GM23338 (cell line): ENCODE measurements around the gene ZNF488. TPM values are rescaled to one million over a fixed set of nuclear protein-coding genes. Genes with fewer than 3 reads are reported as not detected.

Source experiments
- ATAC-seq: fragments of 200-7000 bp; cut with Tn5 transposase; 3 replicates; pipeline ENCODE4 v1.9.1; 2020
- DNase-seq: peaks from one replicate; pipeline ENCODE4 v3.0.0-alpha.2; 2015; ENCODE audit warnings: low spot score
- H2AFZ ChIP-seq: fragments of 200-600 bp; sonication (generic); 2 replicates; pipeline ENCODE4 v1.8.0; 2016; ENCODE audit warnings: antibody characterized with exemption, mild to moderate bottlenecking, moderate library complexity
- H3F3A ChIP-seq: fragments of 200-600 bp; sonication (generic); replicated peaks from 2 replicates; pipeline ENCODE4 v1.8.0; 2017; ENCODE audit warnings: antibody characterized with exemption, mixed run types, low read depth
- H3K27ac ChIP-seq: fragments of 200-600 bp; sonication (generic); 2 replicates; pipeline ENCODE4 v1.6.1; 2016; ENCODE audit warnings: low read depth
- H3K27me3 ChIP-seq: fragments of 200-600 bp; sonication (generic); 2 replicates; pipeline ENCODE4 v1.8.0; 2016; ENCODE audit warnings: mild to moderate bottlenecking, mixed run types, moderate library complexity; ENCODE audit not compliant: insufficient read depth
- H3K36me3 ChIP-seq: fragments of 200-600 bp; sonication (generic); 2 replicates; pipeline ENCODE4 v1.8.0; 2016; ENCODE audit warnings: mild to moderate bottlenecking; ENCODE audit not compliant: insufficient read depth
- H3K4me1 ChIP-seq: fragments of 200-600 bp; sonication (generic); 2 replicates; pipeline ENCODE4 v1.8.0; 2016; ENCODE audit warnings: mild to moderate bottlenecking, moderate library complexity; ENCODE audit not compliant: insufficient read depth
- H3K4me2 ChIP-seq: fragments of 200-600 bp; sonication (generic); 2 replicates; pipeline ENCODE4 v1.7.1; 2017; ENCODE audit warnings: mixed run types
- H3K4me3 ChIP-seq: fragments of 200-600 bp; sonication (generic); 2 replicates; pipeline ENCODE4 v1.6.1; 2016; ENCODE audit warnings: mixed run types
- H3K79me2 ChIP-seq: fragments of 200-600 bp; sonication (generic); replicated peaks from 2 replicates; pipeline ENCODE4 v1.8.0; 2017; ENCODE audit warnings: mild to moderate bottlenecking; ENCODE audit not compliant: insufficient read depth
- H3K9me2 ChIP-seq: fragments of 200-600 bp; sonication (generic); 2 replicates; pipeline ENCODE4 v1.8.0; 2017; ENCODE audit not compliant: insufficient read depth
- H4K20me1 ChIP-seq: fragments of 200-600 bp; sonication (generic); replicated peaks from 2 replicates; pipeline ENCODE4 v1.8.0; 2017; ENCODE audit warnings: mild to moderate bottlenecking; ENCODE audit not compliant: insufficient read depth
- H3K27ac Mint-ChIP-seq: 2 replicates; pipeline ENCODE4 v1.8.0; 2020; ENCODE audit warnings: inconsistent platforms, mild to moderate bottlenecking, moderate library complexity, mixed read lengths
- H3K27me3 Mint-ChIP-seq: 3 replicates; pipeline ENCODE4 v1.8.0; 2022; ENCODE audit warnings: low read depth, mild to moderate bottlenecking, moderate library complexity, mixed read lengths, inconsistent platforms; ENCODE audit not compliant: insufficient read depth, poor library complexity
- H3K36me3 Mint-ChIP-seq: 3 replicates; pipeline ENCODE4 v1.8.0; 2021; ENCODE audit warnings: low read depth, mild to moderate bottlenecking, inconsistent platforms, moderate library complexity, mixed read lengths
- H3K4me1 Mint-ChIP-seq: 3 replicates; pipeline ENCODE4 v1.8.0; 2020; ENCODE audit warnings: mild to moderate bottlenecking, inconsistent platforms, mixed read lengths
- H3K4me3 Mint-ChIP-seq: 3 replicates; pipeline ENCODE4 v1.8.0; 2021; ENCODE audit warnings: moderate library complexity, mild to moderate bottlenecking, inconsistent platforms, mixed read lengths
- H3K9me3 Mint-ChIP-seq: 3 replicates; pipeline ENCODE4 v1.8.0; 2020; ENCODE audit warnings: moderate library complexity, mild to moderate bottlenecking, inconsistent platforms, mixed read lengths
- EZH2 ChIP-seq: fragments of 200-600 bp; sonication (generic); IDR thresholded peaks from one replicate; pipeline ENCODE4 v1.8.0; 2017; ENCODE audit warnings: antibody characterized with exemption, mild to moderate bottlenecking, low read depth; ENCODE audit not compliant: unreplicated experiment
- EZH2phosphoT487 ChIP-seq: fragments of 200-600 bp; sonication (generic); IDR thresholded peaks from one replicate; pipeline ENCODE4 v1.8.1; 2018; ENCODE audit warnings: antibody characterized with exemption; ENCODE audit not compliant: unreplicated experiment
- POLR2AphosphoS5 ChIP-seq: IDR thresholded peaks from 2 replicates; pipeline ENCODE4 v1.6.1; 2016; ENCODE audit warnings: antibody characterized with exemption, low read depth
- STAT1 ChIP-seq: IDR thresholded peaks from one replicate; pipeline ENCODE4 v1.6.1; 2016; ENCODE audit warnings: antibody characterized with exemption; ENCODE audit not compliant: unreplicated experiment
- polyA plus RNA-seq: library from polyadenylated mRNA; unstranded; fragments of >200 nt; fragmentation: Nextera tagmentation; extraction: Ambion mirVana; gene quantifications from 2 replicates; pipeline ENCODE4 v1.2.1, GENCODE V29; 2016
- total RNA-seq: library from RNA; depleted of rRNA; stranded (reverse); fragments of >200 nt; shearing (Covaris generic); gene quantifications from 2 replicates; pipeline ENCODE4 v1.2.3, GENCODE V29; 2014
- TF ChIP-seq, protein P1 (sequence below): IDR thresholded peaks from 2 replicates; pipeline ENCODE4 v1.6.1; 2016; ENCODE audit warnings: antibody characterized with exemption
- TF ChIP-seq, protein P2 (sequence below): IDR thresholded peaks from one replicate; pipeline ENCODE4 v1.6.1; 2018; ENCODE audit warnings: antibody characterized with exemption; ENCODE audit not compliant: unreplicated experiment

The ZNF488 gene
- total and polyA plus RNA-seq, 2 experiments from 2014 or later: 2.5 to 5.2 TPM

GRCh38 chr10:47339759-47340607, 44.1 kb downstream of the ZNF488 start (continued):
- TF ChIP-seq, protein P1, sequence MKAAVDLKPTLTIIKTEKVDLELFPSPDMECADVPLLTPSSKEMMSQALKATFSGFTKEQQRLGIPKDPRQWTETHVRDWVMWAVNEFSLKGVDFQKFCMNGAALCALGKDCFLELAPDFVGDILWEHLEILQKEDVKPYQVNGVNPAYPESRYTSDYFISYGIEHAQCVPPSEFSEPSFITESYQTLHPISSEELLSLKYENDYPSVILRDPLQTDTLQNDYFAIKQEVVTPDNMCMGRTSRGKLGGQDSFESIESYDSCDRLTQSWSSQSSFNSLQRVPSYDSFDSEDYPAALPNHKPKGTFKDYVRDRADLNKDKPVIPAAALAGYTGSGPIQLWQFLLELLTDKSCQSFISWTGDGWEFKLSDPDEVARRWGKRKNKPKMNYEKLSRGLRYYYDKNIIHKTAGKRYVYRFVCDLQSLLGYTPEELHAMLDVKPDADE: no peak
- no peak for TF ChIP-seq EZH2phosphoT487
- TF ChIP-seq POLR2AphosphoS5: no peak
- TF ChIP-seq, protein P2, sequence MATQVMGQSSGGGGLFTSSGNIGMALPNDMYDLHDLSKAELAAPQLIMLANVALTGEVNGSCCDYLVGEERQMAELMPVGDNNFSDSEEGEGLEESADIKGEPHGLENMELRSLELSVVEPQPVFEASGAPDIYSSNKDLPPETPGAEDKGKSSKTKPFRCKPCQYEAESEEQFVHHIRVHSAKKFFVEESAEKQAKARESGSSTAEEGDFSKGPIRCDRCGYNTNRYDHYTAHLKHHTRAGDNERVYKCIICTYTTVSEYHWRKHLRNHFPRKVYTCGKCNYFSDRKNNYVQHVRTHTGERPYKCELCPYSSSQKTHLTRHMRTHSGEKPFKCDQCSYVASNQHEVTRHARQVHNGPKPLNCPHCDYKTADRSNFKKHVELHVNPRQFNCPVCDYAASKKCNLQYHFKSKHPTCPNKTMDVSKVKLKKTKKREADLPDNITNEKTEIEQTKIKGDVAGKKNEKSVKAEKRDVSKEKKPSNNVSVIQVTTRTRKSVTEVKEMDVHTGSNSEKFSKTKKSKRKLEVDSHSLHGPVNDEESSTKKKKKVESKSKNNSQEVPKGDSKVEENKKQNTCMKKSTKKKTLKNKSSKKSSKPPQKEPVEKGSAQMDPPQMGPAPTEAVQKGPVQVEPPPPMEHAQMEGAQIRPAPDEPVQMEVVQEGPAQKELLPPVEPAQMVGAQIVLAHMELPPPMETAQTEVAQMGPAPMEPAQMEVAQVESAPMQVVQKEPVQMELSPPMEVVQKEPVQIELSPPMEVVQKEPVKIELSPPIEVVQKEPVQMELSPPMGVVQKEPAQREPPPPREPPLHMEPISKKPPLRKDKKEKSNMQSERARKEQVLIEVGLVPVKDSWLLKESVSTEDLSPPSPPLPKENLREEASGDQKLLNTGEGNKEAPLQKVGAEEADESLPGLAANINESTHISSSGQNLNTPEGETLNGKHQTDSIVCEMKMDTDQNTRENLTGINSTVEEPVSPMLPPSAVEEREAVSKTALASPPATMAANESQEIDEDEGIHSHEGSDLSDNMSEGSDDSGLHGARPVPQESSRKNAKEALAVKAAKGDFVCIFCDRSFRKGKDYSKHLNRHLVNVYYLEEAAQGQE: no peak
- no peak for TF ChIP-seq STAT1
- no peak for TF ChIP-seq EZH2

GRCh38 chr10:47339186-47339735, 44.8 kb downstream of the ZNF488 start:
- ATAC-seq (no peak), DNase-seq (no peak)
- Histone ChIP-seq H3K79me2 (no peaks in the 10 kb centered on the region), H3K27ac (no peak overlapping the region), H3K4me1 (peaks cover 7% of the 10 kb centered on the region; the same call in 1 of the 2 replicates), H2AFZ (no peak overlapping the region), H3K9me2 (no peaks in the 10 kb centered on the region), H4K20me1 (no peaks in the 10 kb centered on the region), H3K4me3 (no peak overlapping the region), H3K4me2 (no peak overlapping the region), H3F3A (no peaks in the 10 kb centered on the region), H3K27me3 (no peaks in the 10 kb centered on the region), H3K36me3 (no peaks in the 10 kb centered on the region)
- TF ChIP-seq, protein P1: no peak
- Mint-ChIP-seq H3K36me3 (no peaks in the 10 kb centered on the region), H3K27me3 (peaks cover 8% of the 10 kb centered on the region), H3K27ac (no peak overlapping the region), H3K4me1 (peaks cover 27% of the 10 kb centered on the region), H3K4me3 (no peak overlapping the region), H3K9me3 (no peaks in the 10 kb centered on the region)
